ENCODE data around the gene VAT1L.

VAT1L gene

DNA sequence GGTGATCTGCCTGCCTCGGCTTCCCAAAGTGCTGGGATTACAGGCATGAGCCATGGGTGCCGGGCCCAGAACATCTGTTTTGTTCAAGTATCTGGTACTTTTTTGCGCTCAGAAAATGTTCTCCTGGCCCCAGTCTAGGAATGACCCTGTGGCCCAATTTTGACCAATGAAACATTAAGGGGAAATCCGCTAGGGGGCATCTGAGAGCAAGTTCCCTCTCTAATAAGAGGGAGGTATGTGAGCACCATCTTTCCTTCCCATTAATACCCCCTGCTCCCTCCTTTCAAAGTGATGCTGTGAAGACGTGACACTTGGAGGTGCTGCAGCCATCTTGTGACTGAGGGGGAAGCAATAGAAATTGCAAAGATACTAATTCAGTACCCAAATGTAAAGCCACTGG lies 217.5 kb downstream of the VAT1L start:
- no peak for DNase-seq (ENCODE audit: low read depth in 2 of 2)
- TF ChIP-seq, protein P1, sequence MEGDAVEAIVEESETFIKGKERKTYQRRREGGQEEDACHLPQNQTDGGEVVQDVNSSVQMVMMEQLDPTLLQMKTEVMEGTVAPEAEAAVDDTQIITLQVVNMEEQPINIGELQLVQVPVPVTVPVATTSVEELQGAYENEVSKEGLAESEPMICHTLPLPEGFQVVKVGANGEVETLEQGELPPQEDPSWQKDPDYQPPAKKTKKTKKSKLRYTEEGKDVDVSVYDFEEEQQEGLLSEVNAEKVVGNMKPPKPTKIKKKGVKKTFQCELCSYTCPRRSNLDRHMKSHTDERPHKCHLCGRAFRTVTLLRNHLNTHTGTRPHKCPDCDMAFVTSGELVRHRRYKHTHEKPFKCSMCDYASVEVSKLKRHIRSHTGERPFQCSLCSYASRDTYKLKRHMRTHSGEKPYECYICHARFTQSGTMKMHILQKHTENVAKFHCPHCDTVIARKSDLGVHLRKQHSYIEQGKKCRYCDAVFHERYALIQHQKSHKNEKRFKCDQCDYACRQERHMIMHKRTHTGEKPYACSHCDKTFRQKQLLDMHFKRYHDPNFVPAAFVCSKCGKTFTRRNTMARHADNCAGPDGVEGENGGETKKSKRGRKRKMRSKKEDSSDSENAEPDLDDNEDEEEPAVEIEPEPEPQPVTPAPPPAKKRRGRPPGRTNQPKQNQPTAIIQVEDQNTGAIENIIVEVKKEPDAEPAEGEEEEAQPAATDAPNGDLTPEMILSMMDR (IDR thresholded peaks at IDR 0.05; ENCODE audit: low read depth, low read length), result no peak
- H3K4me3 ChIP-seq (replicated peaks in 1 of 2; ENCODE audit: low read depth in 2 of 2, low read length in 2 of 2), result no peak overlapping the region

GRCh38 chr16:78007121-78007520 lies 218.8 kb downstream of the VAT1L start:
- TF ChIP-seq, protein P1 (IDR thresholded peaks at IDR 0.05; ENCODE audit: low read depth, low read length), result no peak
- H3K4me3 ChIP-seq (replicated peaks in 1 of 2; ENCODE audit: low read depth in 2 of 2, low read length in 2 of 2), result no peak overlapping the region
- DNase-seq (ENCODE audit: low read depth in 2 of 2), result no peak

DNA sequence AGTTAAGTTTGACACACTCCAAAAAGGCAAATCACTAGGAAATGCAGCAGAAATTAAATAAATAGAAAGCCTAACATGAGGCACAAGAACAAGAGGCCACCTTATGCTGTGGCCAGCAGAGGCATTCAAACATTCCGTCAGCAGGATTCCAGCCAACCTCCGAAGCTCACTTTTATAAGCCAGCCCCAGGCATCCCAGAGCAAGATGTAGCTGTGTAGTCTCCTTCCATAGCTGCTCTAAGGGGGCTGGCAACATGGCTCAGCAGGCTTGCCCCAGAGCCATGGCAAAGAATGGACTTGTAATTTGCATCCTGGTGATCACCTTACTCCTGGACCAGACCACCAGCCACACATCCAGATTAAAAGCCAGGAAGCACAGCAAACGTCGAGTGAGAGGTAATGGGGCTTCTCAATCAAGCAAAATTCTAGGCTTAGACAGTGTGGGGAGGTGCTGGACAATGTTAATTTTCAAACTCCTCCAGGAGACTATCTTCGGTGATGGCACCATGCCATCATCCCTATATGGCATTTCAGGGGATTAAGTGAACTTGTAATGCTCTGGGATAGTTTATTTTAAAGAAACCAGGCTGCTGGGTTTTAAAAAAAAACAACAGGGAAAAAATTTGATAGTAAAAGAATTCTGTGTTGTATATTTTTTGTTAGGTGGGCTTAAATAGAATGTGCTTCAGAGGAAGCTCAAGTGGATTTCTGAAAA lies 234.1 kb downstream of the VAT1L start, which contains the start of gene CLEC3A:
Gene CLEC3A, plus strand, starts transcription at position 202 of the 714 bp plus-strand sequence. Its CDS starts 79 bp downstream, at position 281.
- DNase-seq (ENCODE audit: low read depth in 2 of 2), result no peak
- TF ChIP-seq, protein P1 (IDR thresholded peaks at IDR 0.05; ENCODE audit: low read depth, low read length), result no peak
- H3K4me3 ChIP-seq (replicated peaks in 1 of 2; ENCODE audit: low read depth in 2 of 2, low read length in 2 of 2), result no peak within 1 kb of the TSS

GRCh38 chr16:78024159-78024558 lies 235.8 kb downstream of the VAT1L start:
- no peak for DNase-seq (ENCODE audit: low read depth in 2 of 2)
- H3K4me3 ChIP-seq (replicated peaks in 1 of 2; ENCODE audit: low read depth in 2 of 2, low read length in 2 of 2), result no peak overlapping the region
- TF ChIP-seq, protein P1 (IDR thresholded peaks at IDR 0.05; ENCODE audit: low read depth, low read length), result no peak

DNA sequence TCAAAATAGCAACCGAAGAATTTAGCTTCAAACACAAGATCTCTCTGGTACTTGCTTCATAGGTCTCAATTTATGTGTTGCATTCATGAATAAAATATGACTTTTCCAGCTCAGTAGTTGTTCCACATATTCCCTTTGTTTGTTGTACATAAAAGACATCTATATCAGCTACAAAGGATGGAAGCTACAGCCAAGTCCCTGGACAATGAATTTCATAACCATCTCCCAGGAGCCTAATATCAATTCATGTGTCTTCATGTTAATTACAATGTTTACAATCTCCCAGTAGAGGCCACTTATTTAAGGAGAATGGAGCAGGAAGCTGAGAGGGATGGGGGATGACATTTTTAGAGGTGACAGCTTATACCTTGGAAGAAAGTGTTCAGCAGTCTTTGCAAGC lies 237.3 kb downstream of the VAT1L start:
- TF ChIP-seq, protein P1 (IDR thresholded peaks at IDR 0.05; ENCODE audit: low read depth, low read length), result no peak
- no peak for DNase-seq (ENCODE audit: low read depth in 2 of 2)
- H3K4me3 ChIP-seq (replicated peaks in 1 of 2; ENCODE audit: low read depth in 2 of 2, low read length in 2 of 2), result no peak overlapping the region

- no peak overlapping the region for H3K4me3 ChIP-seq (replicated peaks in 1 of 2; ENCODE audit: low read depth in 2 of 2, low read length in 2 of 2)
- TF ChIP-seq, protein P1 (IDR thresholded peaks at IDR 0.05; ENCODE audit: low read depth, low read length), result no peak
- no peak for DNase-seq (ENCODE audit: low read depth in 2 of 2)
These were observed 239.7 kb downstream of the VAT1L start for GRCh38 chr16:78028018-78028417.

Data from cardiac fibroblast (primary cell).